Adrenal gland (tissue), 12 donors: ENCODE data around the gene ACACB. TPM values are rescaled to one million over a fixed set of nuclear protein-coding genes. Genes with fewer than 3 reads are reported as not detected.

Experiments used
- DNase-seq, 7 donors: peaks; one replicate each; pipeline ENCODE4 v3.0.0-alpha.2; 2019 to 2020
- H3K27ac ChIP-seq, 5 donors: fragments of 200-600 bp; sonication (generic) in 4 of 5; 1 replicate in 3 of 5; 2 replicates in 2 of 5; pipeline versions ENCODE4 v1.5.1 to v1.8.0; 2016 to 2020; ENCODE audit warnings: mild to moderate bottlenecking in 1 of 5
- H3K27me3 ChIP-seq: fragments of 200-600 bp; 2 replicates; pipeline ENCODE4 v1.8.0; 2021
- H3K36me3 ChIP-seq, 2 donors: fragments of 200-600 bp; replicated peaks in 1 of 2; 1 replicate in 1 of 2; 2 replicates in 1 of 2; pipeline versions ENCODE4 v1.5.1 to v1.8.0; 2018 to 2022
- H3K4me1 ChIP-seq, 2 donors: fragments of 200-600 bp; replicated peaks in 1 of 2; 1 replicate in 1 of 2; 2 replicates in 1 of 2; pipeline versions ENCODE4 v1.5.1 to v1.8.0; 2018 to 2021
- H3K4me3 ChIP-seq, 4 donors: fragments of 200-600 bp; sonication (generic) in 3 of 4; one replicate each; pipeline ENCODE4 v1.5.1; 2016 to 2018
- H3K9me3 ChIP-seq, 3 donors: fragments of 200-600 bp; sonication (generic) in 1 of 3; replicated peaks in 1 of 3; 1 replicate in 2 of 3; 2 replicates in 1 of 3; pipeline versions ENCODE4 v1.5.1 to v1.8.0; 2016 to 2021
- POLR2A ChIP-seq, 2 donors: fragments of 450-650 bp; IDR thresholded peaks; one replicate each; pipeline ENCODE4 v1.6.1; 2017; ENCODE audit warnings: antibody characterized with exemption in 2 of 2, mild to moderate bottlenecking in 2 of 2, moderate library complexity in 1 of 2
- WGBS, 4 donors: extraction: QIAGEN DNeasy Blood & Tissue Kit in 2 of 4; methylation state at CpG; one replicate each; pipeline versions ENCODE4 v1.1.5 to v1.1.7; 2013 to 2017; 5-methylcytosine and 5-hydroxymethylcytosine counted together
- intact Hi-C, 2 donors: fragments of 100-400 bp; cut with DNase I; formaldehyde crosslinking; loops; one replicate each; pipeline versions ENCODE4 v1.14.1 to v1.15.0; 2022 to 2023
- polyA plus RNA-seq, 3 donors: library from polyadenylated mRNA; stranded (reverse); fragments of 200-250 nt in 2 of 3; fragments of 350-450 nt in 1 of 3; fragmentation: Illumina TruSeq in 1 of 3; extraction: RNeasy Lipid Tissue Mini Kit (QIAGEN cat#74804) in 1 of 3; gene quantifications; one replicate each; pipeline ENCODE4 v1.2.3, GENCODE V29; 2013 to 2014
- total RNA-seq, 9 donors: library from RNA; depleted of rRNA in 4 of 9; stranded (reverse); fragments of >200 nt in 4 of 9; fragments of 120-200 nt in 1 of 9; fragmentation: NEBNext Ultra II Directional in 1 of 9; extraction: Animal tissue kit (Norgen Biotek cat#: 25700) in 1 of 9; gene quantifications; one replicate each; pipeline versions ENCODE4 v1.1.0 to v1.2.4, GENCODE V29; 2013 to 2023
- TF ChIP-seq, protein P1 (sequence below), 6 experiments: fragments of 450-650 bp in 4 of 6; fragments of 200-600 bp in 2 of 6; sonication (generic) in 1 of 6; IDR thresholded peaks; 1 replicate in 5 of 6; 2 replicates in 1 of 6; pipeline versions ENCODE4 v1.5.1 to v1.8.0; 2016 to 2021; ENCODE audit warnings: antibody characterized with exemption in 6 of 6, mild to moderate bottlenecking in 2 of 6, moderate library complexity in 1 of 6
- donor health status: healthy with polysubstance abuse.
- donor health status: Bipolar disorder and iron deficiency.
- donor health status: DM: yes; HTN: yes; CAD: no.
- donor health status: DM: no; HTN: no; CAD: no.
- donor health status: DM: no; HTN: no; CAD: no.
- donor health status: DM: yes; HTN: yes; CAD: no.

Gene ACACB
- total and polyA plus RNA-seq, 12 donors: 35.5 to 143 (median 65.7) TPM

DNA sequence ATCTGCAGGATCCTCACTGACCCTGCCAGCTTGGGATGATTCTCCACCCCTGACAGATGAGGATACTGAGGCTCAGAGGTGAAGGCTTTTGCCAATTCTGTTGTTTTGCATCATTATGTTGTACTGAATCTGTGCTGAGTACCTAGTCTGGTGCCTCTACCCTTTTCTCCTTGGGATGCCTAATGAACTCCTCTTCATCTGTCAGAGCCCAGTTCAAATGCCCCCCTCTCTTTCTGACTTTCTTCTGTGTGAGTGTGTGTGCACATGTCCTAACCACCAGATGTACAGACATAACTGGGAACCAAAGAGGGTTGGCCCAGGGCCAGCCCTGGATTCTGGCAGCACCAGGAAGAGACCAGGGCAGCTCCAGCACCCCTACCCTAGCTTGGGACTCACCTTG is 169.9 kb downstream of the ACACB start:
- Histone ChIP-seq H3K27me3 (no peaks in the 10 kb centered on the region), H3K27ac (no peak overlapping the region), H3K4me3 (no peak overlapping the region), H3K4me1 (no peaks in the 10 kb centered on the region), H3K9me3 (no peaks in the 10 kb centered on the region), H3K36me3 (no peaks in the 10 kb centered on the region)
- intact Hi-C loops: no loop called here
- no peak for TF ChIP-seq POLR2A (IDR thresholded peaks at IDR 0.05)
- TF ChIP-seq, protein P1, sequence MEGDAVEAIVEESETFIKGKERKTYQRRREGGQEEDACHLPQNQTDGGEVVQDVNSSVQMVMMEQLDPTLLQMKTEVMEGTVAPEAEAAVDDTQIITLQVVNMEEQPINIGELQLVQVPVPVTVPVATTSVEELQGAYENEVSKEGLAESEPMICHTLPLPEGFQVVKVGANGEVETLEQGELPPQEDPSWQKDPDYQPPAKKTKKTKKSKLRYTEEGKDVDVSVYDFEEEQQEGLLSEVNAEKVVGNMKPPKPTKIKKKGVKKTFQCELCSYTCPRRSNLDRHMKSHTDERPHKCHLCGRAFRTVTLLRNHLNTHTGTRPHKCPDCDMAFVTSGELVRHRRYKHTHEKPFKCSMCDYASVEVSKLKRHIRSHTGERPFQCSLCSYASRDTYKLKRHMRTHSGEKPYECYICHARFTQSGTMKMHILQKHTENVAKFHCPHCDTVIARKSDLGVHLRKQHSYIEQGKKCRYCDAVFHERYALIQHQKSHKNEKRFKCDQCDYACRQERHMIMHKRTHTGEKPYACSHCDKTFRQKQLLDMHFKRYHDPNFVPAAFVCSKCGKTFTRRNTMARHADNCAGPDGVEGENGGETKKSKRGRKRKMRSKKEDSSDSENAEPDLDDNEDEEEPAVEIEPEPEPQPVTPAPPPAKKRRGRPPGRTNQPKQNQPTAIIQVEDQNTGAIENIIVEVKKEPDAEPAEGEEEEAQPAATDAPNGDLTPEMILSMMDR (IDR thresholded peaks at IDR 0.05): no peak
- DNase-seq: no peak

DNA sequence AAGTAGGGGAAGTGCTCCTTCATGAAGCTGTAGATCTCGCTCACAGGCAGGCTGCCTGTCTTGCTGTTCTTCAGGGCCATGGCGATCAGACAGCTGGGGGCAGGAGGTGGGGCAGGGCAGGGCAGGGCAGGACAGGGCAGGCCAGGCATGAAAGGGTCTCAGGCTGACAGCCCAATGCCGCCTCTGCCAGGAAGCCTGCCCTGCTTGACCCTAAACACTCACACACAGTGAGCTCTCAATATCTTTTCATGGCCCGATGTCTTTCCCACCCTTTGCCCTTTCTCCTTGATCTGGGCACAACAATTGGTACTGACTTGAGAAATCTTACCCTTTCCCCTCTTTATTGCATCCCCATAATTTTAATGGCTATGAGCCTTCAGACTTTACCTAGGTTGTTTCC is 170.3 kb downstream of the ACACB start:
- Histone ChIP-seq H3K9me3 (no peaks in the 10 kb centered on the region), H3K27ac (no peak overlapping the region), H3K36me3 (no peaks in the 10 kb centered on the region), H3K4me3 (no peak overlapping the region), H3K4me1 (no peaks in the 10 kb centered on the region), H3K27me3 (no peaks in the 10 kb centered on the region)
- no peak for TF ChIP-seq POLR2A (IDR thresholded peaks at IDR 0.05)
- TF ChIP-seq, protein P1 (IDR thresholded peaks at IDR 0.05): no peak
- intact Hi-C loops: no loop called here
- WGBS, 4 donors: 73 to 87% (median 85%) methylated on average over 2 to 4 of the region's 4 CpGs
- DNase-seq: no peak

DNA sequence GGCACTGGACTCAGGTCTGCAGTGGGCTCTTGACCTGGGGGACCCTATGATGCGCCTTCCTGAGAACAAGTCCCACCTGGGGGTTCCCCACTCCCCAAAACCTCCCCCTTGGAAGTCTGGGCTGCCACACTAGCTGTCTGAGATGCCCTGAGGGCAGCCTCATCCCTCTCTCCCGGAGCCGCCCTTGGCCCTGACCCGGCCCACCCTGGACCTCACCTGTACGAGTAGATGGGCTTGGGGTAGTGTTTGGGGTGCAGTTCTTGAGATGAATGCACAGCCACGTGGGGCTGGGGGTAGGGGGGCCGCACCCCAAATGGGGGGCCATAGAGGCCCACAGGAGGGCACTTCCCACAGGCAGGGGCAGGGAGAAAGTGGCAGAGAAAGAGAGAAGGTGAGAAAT is 170.8 kb downstream of the ACACB start:
- H3K27ac ChIP-seq: no peak overlapping the region
- H3K4me1 ChIP-seq: no peaks in the 10 kb centered on the region
- TF ChIP-seq POLR2A (IDR thresholded peaks at IDR 0.05): no peak
- TF ChIP-seq, protein P1 (IDR thresholded peaks at IDR 0.05): no peak
- H3K36me3 ChIP-seq: no peaks in the 10 kb centered on the region
- H3K4me3 ChIP-seq: no peak overlapping the region
- WGBS, 4 donors: 67 to 80% (median 72%) methylated on average over 3 to 7 of the region's 7 CpGs
- H3K9me3 ChIP-seq: no peaks in the 10 kb centered on the region
- peaks cover 5% of the 10 kb centered on the region for H3K27me3 ChIP-seq
- DNase-seq: no peak
- intact Hi-C loops: no loop called here

DNA sequence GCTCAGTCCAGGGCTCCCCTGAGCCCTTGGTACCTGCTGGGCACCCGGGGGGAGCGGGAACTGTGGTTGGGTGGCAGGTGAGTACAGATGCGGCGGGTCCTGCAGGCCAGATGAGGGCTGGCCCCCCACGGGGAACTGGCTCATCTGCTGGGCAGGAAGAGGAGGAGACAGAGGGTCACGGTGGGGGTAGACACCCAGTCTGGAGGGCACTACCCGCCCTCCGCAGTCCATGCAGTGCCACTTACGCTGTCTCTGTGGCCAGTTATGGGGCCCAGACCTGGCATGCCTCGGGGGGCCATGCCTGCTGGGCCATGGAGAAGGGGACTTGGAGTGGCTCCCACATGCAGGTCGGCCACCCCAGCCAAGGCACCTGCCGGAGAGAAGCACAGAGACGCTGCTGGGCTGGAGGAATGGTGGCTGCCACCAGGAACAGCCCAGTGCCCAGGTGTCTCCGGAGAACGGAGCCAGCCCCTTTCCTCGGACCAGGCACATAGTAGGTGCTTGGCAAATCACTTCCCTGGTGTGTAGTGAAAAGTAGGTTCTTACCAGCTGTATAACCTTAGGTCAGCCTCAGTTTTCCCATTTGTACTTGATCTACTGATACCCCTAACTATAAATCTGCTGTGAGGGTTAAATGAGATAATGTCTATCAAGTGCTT is 171.6 kb downstream of the ACACB start:
- no peak for DNase-seq

More for the DNA sequence above, 171.6 kb downstream of the ACACB start:
- TF ChIP-seq, protein P1 (IDR thresholded peaks at IDR 0.05): no peak
- no peak for TF ChIP-seq POLR2A (IDR thresholded peaks at IDR 0.05)
- intact Hi-C loops: no loop called here
- Histone ChIP-seq H3K27me3 (peaks cover 8% of the 10 kb centered on the region), H3K27ac (no peak overlapping the region), H3K4me3 (no peak overlapping the region), H3K36me3 (no peaks in the 10 kb centered on the region), H3K4me1 (no peaks in the 10 kb centered on the region), H3K9me3 (no peaks in the 10 kb centered on the region)
- 83 to 92% (median 86%) methylated on average over 7 to 16 of the region's 16 CpGs for WGBS, 4 donors
